HG03558 (cell line): Measurements from ENCODE around the gene FYB1.

ENCODE experiments used
- ATAC-seq: cut with Tn5 transposase; IDR thresholded peaks from one replicate; pipeline ENCODE4 v1.9.1; 2021; ENCODE audit warnings: moderate number of reproducible peaks; ENCODE audit not compliant: unreplicated experiment; ENCODE audit errors: extremely low read depth

FYB1 gene

DNA sequence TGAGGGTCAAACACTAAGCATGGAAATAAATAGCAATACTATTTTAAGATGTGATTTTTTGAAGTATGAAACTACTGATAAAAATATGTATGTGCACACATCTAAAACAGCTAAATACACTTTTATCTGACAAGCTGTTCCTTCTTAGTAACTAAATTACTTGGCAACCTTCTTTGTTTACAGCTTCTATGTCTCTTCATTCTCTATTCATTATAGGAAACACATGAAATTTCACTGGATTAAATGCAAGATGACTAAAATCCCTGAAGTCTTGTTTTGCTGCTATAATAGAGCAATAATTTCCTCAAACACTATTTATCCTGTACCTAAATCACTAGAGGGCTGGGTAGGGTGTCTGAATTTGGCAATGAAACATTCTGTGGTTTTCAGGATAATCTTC, 156.8 kb downstream of the FYB1 start:
- ATAC-seq, result no peak

- ATAC-seq, result no peak
These were observed 157.3 kb downstream of the FYB1 start for GRCh38 chr5:39062104-39062503.

- ATAC-seq, result no peak
These were observed 160.3 kb downstream of the FYB1 start for GRCh38 chr5:39059064-39059463.

DNA sequence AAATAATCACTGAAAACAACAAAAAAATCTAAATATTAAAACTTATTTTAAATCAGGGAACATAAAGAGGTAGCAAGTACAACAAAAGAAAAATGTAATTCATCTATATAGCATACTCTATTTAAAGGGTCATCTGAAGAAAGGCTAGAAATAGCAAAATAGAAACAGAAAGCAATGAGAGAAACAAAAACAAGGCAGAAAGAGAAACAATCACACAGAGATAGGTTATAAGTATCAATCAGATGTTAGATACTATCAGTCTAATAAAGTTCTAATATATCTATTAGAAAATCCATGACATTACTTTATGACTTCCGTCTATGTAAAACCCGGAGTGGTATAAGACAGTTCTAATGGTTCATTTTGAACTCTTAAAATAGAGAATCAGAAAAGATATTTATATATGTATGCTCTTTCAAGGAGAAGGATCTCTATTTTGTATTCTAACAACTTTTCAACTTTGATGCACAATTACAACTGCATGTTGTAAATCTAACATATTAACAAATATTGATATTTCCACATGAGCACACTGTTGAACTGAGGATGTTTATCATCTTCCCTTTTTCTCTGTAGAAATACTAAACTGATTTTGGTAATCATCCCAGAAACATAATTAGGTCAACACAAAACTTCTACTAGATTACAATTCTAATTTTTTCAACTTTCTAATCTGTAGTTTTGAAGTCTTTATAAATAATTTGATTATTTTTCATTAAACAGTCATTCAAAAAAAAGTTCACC, 161.0 kb downstream of the FYB1 start:
- peak; percentile 79 for ATAC-seq

DNA sequence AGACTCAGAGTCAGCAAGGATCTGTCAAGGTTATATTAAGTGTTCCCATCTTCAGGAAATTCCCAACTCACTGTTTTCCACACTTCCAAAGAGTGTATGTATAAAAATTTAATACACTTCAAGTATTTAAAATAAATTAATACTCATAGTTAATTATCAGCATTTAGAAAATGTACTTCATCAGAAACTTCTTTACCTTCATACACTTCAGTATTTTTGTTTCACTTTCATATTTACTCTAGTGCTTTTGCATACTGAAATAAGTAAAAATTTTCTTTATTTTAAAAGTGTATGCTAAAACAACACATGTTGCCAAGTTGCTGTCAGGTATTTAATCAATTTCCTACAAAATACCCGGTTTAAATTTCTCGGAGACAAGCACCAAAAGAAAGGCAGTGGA, 161.6 kb downstream of the FYB1 start:
- peak; percentile 25 for ATAC-seq

DNA sequence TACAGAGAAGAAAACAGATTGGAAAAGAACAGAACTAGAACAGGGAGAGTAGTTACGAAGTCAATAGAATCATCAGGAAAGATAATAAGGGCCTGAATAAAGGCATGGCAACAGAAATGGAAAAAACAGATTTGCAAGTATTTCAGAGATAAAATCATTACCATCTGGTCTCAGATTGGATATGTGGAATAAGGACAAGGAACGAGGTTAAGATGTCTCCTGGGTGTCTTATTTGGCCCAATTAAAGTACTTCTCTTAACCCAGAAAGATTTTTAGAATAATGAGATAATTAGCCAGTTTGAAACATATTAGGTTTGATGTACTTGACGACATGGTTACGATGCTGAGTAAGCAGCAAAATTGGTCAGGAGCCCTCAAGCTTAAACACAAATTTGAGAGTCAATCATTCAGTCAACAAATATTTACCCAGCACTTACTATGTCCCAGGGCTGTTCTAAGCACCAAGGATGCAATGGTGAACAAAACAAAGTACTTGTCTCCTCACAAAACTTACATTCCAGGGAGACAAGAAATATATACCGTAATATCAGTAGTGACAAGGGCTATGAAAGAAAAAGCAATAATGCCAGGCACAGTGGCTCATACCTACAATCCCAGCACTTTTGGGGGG, 163.5 kb downstream of the FYB1 start:
- ATAC-seq, result no peak
